GM12878 (cell line): ENCODE data around the gene ALPK1. TPM values are rescaled to one million over a fixed set of nuclear protein-coding genes. Genes with fewer than 3 reads are reported as not detected.

Source experiments
- CREM ChIP-seq: IDR thresholded peaks from 2 replicates; pipeline ENCODE4 v1.6.1; 2014; ENCODE audit warnings: antibody characterized with exemption, low read depth
- DPF2 ChIP-seq: fragments of 450-650 bp; IDR thresholded peaks from 2 replicates; pipeline ENCODE4 v1.6.1; 2017; ENCODE audit warnings: mild to moderate bottlenecking
- KAT2A ChIP-seq: conservative IDR thresholded peaks from 2 replicates; pipeline ENCODE4 v1.6.1; 2011; ENCODE audit warnings: low read depth, low read length; ENCODE audit not compliant: control insufficient read depth
- LARP7 ChIP-seq: fragments of 450-650 bp; IDR thresholded peaks from 2 replicates; pipeline ENCODE4 v1.6.1; 2017; ENCODE audit warnings: mild to moderate bottlenecking
- MEF2A ChIP-seq: IDR thresholded peaks from 2 replicates; pipeline ENCODE4 v1.6.1; 2011; ENCODE audit warnings: low read depth, mild to moderate bottlenecking, low read length, moderate library complexity; ENCODE audit not compliant: insufficient read depth
- MLLT1 ChIP-seq: fragments of 450-650 bp; IDR thresholded peaks from 2 replicates; pipeline ENCODE4 v1.6.1; 2016; ENCODE audit warnings: mild to moderate bottlenecking
- MTA3 ChIP-seq: IDR thresholded peaks from 2 replicates; pipeline ENCODE4 v1.6.1; 2012; ENCODE audit warnings: low read length, inconsistent platforms, borderline replicate concordance
- MYB ChIP-seq: fragments of 150-350 bp; IDR thresholded peaks from 2 replicates; pipeline ENCODE4 v1.6.1; 2014; ENCODE audit warnings: mild to moderate bottlenecking, low read depth, low read length, borderline replicate concordance
- POLR2AphosphoS2 ChIP-seq: IDR thresholded peaks from 2 replicates; pipeline ENCODE4 v1.6.1; 2011; ENCODE audit warnings: low read depth, mild to moderate bottlenecking, low read length, improper control_type of control experiment, moderate library complexity
- RBBP5 ChIP-seq: fragments of 200-600 bp; sonication (generic); conservative IDR thresholded peaks from 2 replicates; pipeline ENCODE4 v1.6.1; 2016
- SMARCA5 ChIP-seq: fragments of 450-650 bp; IDR thresholded peaks from 2 replicates; pipeline ENCODE4 v1.6.1; 2017; ENCODE audit warnings: mild to moderate bottlenecking
- SUZ12 ChIP-seq: fragments of 200-600 bp; sonication (generic); IDR thresholded peaks from one replicate; pipeline ENCODE4 v1.6.1; 2018; ENCODE audit warnings: antibody characterized with exemption, mild to moderate bottlenecking; ENCODE audit not compliant: unreplicated experiment
- YY1 ChIP-seq: IDR thresholded peaks from 2 replicates; pipeline ENCODE4 v1.6.1; 2011; ENCODE audit warnings: low read depth, mild to moderate bottlenecking, low read length
- polyA plus RNA-seq, 11 experiments: library from polyadenylated mRNA; depleted of rRNA in 4 of 11; unstranded in 6 of 11; stranded (reverse) in 5 of 11; fragments of >200 nt; fragmentation: Nextera tagmentation in 4 of 11; fragmentation: Illumina TruSeq in 1 of 11; extraction: Ambion mirVana in 4 of 11; extraction: Trizol in 1 of 11; gene quantifications; 1 replicate in 1 of 11; 2 replicates in 10 of 11; pipeline versions ENCODE4 v1.2.1 to v1.2.3, GENCODE V29; 2011 to 2016; ENCODE audit warnings: inconsistent platforms in 2 of 11, missing spikeins in 2 of 11, low read depth in 1 of 11
- total RNA-seq, 4 experiments: library from RNA; depleted of rRNA in 3 of 4; stranded (reverse); fragments of >200 nt in 3 of 4; fragmentation: Illumina TruSeq in 1 of 4; extraction: Trizol in 1 of 4; gene quantifications; 2 replicates each; pipeline versions ENCODE4 v1.2.1 to v1.2.3, GENCODE V29; 2013 to 2021
- TF ChIP-seq, protein P1 (sequence below): IDR thresholded peaks from 2 replicates; pipeline ENCODE4 v1.6.1; 2012; ENCODE audit warnings: low read depth, low read length, improper control_type of control experiment
- TF ChIP-seq, protein P2 (sequence below): IDR thresholded peaks from 2 replicates; pipeline ENCODE4 v1.6.1; 2012; ENCODE audit warnings: improper control_type of control experiment, low read depth, low read length; ENCODE audit not compliant: insufficient replicate concordance

The ALPK1 gene
- total and polyA plus RNA-seq, 10 of the 15 experiments (the other 5 are each of a cell fraction or from before 2014, with no cell fraction given): 8.5 to 32.3 (median 22.6) TPM

DNA sequence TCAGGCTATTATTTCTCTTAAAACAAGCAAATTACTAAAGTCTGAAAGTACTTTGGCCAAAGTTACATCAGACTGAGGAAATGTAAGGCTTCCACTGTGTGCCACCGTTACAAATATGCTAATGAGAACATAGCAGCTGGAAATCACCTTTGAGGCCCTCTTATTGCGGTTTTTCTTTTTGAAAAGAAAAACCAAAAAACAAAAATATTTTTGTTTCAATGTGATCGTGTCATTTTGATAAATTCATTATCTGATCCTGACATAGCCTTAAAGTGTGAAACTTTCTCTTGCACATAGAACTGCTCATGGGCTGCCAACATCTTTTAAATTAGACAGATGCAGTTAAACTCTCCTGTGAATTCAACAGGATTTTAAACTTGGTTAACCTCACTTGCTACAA is 8.7 kb upstream of the ALPK1 start (continued):
- TF ChIP-seq, protein P1, sequence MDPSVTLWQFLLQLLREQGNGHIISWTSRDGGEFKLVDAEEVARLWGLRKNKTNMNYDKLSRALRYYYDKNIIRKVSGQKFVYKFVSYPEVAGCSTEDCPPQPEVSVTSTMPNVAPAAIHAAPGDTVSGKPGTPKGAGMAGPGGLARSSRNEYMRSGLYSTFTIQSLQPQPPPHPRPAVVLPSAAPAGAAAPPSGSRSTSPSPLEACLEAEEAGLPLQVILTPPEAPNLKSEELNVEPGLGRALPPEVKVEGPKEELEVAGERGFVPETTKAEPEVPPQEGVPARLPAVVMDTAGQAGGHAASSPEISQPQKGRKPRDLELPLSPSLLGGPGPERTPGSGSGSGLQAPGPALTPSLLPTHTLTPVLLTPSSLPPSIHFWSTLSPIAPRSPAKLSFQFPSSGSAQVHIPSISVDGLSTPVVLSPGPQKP: no peak
- TF ChIP-seq MTA3 (no peak), MYB (peak; percentile 79; the same call in 1 of the 2 replicates), MEF2A (peak; percentile 25; the same call in 1 of the 2 replicates), DPF2 (peak; percentile 56; the same call in 1 of the 2 replicates), KAT2A (no peak), CREM (peak; percentile 63), LARP7 (no peak), YY1 (no peak), MLLT1 (no peak), POLR2AphosphoS2 (no peak), SMARCA5 (no peak), SUZ12 (no peak), RBBP5 (peak; percentile 68; the same call in 1 of the 2 replicates)
- TF ChIP-seq, protein P2, sequence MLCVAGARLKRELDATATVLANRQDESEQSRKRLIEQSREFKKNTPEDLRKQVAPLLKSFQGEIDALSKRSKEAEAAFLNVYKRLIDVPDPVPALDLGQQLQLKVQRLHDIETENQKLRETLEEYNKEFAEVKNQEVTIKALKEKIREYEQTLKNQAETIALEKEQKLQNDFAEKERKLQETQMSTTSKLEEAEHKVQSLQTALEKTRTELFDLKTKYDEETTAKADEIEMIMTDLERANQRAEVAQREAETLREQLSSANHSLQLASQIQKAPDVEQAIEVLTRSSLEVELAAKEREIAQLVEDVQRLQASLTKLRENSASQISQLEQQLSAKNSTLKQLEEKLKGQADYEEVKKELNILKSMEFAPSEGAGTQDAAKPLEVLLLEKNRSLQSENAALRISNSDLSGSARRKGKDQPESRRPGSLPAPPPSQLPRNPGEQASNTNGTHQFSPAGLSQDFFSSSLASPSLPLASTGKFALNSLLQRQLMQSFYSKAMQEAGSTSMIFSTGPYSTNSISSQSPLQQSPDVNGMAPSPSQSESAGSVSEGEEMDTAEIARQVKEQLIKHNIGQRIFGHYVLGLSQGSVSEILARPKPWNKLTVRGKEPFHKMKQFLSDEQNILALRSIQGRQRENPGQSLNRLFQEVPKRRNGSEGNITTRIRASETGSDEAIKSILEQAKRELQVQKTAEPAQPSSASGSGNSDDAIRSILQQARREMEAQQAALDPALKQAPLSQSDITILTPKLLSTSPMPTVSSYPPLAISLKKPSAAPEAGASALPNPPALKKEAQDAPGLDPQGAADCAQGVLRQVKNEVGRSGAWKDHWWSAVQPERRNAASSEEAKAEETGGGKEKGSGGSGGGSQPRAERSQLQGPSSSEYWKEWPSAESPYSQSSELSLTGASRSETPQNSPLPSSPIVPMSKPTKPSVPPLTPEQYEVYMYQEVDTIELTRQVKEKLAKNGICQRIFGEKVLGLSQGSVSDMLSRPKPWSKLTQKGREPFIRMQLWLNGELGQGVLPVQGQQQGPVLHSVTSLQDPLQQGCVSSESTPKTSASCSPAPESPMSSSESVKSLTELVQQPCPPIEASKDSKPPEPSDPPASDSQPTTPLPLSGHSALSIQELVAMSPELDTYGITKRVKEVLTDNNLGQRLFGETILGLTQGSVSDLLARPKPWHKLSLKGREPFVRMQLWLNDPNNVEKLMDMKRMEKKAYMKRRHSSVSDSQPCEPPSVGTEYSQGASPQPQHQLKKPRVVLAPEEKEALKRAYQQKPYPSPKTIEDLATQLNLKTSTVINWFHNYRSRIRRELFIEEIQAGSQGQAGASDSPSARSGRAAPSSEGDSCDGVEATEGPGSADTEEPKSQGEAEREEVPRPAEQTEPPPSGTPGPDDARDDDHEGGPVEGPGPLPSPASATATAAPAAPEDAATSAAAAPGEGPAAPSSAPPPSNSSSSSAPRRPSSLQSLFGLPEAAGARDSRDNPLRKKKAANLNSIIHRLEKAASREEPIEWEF: no peak
